NCI-H748 (cell line): Measurements from ENCODE around the gene PLPP3.

Experiments used
- DNase-seq: peaks from one replicate; lab custom pipeline; 2025; ENCODE audit not compliant: unreplicated experiment; lab: John Stamatoyannopoulos, UW

Gene PLPP3

DNA sequence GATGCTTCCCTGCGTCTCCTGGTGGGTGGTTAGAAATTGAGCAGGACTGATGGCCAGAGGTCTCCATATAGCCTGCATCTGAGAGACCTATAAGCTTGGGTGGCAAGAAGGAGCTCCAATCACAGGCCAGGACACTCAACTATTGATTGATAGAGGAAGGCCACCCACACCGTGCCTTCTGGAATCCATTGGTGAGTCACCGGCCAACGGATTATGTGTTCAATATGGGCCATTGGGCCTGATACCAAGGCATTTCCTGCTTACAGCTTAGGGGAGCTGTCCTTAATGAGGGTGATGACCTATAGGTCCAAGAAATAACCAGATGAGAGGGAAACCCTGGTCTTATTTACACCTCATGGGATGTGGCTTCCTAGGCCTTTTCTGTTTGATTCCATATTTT, 115.1 kb downstream of the PLPP3 start:
- no peak for DNase-seq

DNA sequence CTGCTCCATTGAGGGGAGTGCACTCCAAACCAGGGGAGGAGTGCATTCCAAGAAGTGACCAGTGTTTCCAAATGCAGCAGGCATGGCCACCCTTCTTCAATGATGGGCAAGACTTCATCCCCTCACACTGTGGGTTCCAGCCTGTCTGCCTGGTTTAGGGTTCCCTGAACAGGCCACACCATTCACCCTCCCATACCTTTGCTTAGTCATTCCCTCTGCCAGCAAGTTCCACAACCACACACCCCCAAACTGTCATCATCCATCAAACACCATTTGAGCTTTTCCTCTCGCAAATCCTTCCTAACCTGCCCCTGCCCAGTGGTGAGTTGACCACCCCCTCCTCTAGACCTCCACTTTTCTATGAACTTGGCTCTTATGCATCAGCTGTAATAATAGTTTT, 116.0 kb downstream of the PLPP3 start:
- no peak for DNase-seq

DNA sequence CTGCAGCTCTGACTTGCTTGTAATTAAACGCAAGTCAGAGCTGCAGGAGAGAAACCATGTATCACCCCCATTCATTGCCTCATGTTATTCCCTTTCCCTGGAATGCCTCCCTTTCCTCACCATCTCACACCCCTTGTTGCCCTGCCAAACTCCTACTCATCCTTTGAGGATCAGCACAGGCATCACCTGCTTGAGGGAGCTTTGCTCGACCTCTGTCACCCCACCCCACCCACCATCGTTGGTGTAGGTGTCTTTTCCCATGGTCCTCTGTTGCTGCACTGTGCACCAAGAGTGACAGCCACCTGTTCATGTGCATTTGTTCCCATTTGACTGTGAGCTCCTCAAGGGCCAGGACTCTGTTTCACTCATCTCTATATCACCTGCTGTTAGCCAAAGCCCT, 117.2 kb downstream of the PLPP3 start:
- DNase-seq = no peak

DNA sequence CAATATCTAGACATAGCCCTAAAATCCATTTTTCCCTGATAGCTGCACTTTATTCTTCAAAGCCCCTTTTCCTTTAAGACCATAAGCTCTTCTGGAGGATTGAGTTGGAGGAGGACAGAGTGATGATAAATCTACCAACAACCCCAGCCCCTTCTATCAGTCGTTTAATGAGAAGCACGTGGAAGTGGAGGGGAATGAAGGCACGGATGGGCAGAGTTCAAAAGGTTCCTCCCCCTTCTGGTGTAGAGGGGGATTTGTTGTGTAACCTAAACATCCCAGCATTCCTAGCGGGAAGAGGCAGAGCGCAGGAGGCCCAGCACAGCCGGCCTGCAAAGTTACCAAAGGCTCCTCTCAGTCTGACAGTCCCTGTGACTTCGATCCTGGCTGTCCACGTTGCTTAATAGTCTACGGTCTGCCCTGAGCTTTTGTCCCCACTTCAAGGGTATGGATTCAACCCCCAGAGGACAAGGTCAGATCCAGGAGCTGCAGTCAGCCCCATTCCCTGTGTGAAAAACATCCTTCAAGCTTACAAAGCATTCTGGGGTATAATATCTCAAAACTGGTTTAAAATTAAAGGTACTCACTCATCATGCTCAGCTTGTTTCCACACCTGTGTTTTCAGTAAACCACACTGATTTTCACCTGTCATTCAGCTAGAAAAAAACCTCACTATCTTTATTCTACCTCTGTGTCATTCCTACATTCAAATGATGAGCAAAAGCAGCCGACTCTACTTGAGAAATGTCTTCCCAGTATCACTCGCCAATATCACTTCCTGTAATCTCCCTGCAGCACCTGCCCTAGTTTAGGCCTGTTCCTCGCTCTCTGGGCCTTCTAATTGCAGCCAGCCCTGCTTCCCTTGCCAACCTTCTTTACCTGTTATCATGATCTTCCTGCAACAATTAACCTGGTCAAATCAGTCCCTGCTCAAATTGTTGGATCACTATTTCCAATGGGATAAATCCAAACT, 117.9 kb downstream of the PLPP3 start:
- no peak for DNase-seq

DNA sequence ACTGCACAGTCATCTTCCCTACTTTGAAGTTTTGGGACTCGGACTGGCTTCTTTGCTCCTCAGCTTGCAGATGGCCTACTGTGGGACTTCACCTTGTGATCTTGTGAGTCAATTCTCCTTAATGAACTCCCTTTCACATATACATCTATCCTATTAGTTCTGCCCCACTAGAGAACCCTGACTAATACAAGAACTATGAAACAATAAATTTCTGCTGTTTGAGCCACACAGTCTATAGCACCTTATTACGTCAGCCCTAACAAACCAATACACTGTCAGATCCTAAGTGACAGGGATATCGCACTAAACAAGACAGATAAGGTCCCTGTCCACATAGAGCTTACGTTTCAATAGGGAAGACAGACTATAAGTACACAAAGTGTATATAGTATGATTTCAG, 120.1 kb downstream of the PLPP3 start:
- DNase-seq = no peak

DNA sequence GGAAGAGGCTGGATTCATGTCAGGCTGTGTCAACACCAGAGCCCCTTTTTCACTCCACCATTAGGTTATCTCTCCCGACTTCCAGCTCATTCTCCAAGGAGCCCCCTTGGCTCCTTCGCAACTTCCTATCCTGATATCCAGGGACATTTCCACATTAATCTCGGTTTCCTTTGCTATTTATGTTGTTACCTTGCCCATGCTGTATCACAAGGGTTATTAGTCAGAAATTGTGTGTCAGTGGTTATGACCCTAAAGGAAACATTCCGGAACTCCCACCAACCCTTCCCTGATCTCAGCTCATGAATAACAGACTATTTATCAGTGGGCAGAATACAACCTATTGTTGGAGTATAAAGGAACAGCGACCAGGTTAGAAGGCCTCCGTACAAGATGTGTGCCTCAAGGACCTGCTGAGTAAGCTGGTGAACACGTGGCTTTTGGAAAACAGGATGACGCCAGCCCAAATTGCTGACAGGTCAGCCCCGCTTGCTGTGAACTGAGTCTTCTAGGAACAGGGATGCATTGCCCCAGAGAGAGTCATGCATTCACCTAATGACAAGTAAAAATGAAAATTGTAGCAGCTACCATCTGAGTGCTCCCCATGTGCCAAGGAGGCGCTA, 121.5 kb downstream of the PLPP3 start:
- DNase-seq = no peak

DNA sequence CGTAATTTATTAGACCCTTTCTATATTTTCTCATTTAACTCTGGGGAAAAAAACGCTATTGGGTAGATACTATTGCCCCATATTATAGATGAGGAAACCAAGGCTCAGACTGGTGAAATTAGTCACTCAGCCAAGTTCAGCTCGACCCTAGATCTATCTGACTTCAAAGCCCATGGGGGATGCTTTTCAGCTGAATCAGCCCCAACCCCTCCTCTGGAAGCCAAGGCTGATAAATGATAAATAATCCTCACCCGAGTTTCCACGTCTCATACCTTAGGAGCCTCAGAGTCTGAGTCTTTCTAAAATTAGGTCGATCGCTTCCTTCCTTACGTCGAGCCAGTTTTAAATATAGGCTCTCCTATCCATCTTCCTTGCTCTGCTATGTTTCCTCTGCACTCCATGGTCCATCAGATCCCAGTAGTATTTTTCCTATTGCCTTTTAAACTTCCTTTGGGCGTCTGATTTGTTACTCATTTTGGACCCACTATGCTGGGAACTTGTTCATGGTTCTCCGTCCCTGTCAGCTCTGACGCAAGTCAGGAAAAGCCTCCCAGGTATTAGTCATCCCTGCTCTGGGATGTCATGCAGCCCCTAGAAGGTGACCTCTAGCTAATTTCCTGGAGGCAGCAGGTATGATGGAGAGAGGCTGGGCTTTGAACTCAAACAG, 122.8 kb downstream of the PLPP3 start:
- DNase-seq = no peak

DNA sequence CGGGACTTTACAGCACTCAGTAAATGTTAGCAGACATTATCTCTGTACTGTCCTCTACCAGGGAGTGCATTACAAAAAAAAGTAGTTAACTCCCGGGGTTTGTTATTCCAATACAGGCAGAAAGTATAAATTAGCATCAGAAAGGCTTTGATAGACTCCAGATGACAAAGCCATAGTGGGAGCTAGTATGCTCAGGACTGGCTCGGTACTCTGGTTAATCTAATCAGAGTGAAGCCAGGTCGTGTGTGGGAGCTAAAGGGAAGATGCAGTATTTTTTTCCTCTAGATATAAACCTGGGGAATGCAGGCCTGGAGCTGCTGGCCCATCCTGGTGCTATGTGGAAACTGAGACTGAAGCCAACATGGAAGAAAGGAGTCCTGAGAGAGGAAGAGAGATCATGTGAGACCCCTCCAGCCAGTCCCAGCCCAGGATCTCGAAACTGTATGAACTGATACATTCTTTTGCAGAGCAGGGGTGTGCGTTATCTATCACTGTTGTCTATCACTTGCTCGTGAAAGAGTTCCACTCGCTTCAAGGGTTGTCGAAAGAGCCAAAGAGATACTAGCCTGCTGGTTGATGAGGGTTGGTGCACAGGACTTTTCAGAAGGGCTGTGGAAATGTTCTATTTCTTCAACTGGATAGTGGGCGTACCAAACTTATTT, 125.8 kb downstream of the PLPP3 start:
- no peak for DNase-seq

DNA sequence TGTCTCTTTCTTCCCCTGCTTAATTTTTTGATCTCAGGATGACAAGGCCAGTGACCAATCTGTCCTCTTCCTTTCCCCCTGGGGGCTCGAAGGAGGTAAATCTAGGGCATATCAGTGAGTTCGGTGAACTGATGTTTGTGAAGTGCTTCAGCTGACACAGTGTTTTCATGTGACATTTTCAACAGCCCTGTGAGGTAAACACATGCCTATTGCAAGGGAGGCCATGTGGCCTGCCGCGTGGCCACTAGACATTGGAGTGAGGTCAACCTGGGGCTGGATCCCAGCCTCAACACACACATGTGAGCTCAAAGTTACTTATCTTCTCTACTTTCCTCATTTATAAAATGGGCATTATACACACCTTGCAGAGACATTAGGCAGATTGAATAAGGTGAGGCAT, 126.3 kb downstream of the PLPP3 start:
- no peak for DNase-seq

DNA sequence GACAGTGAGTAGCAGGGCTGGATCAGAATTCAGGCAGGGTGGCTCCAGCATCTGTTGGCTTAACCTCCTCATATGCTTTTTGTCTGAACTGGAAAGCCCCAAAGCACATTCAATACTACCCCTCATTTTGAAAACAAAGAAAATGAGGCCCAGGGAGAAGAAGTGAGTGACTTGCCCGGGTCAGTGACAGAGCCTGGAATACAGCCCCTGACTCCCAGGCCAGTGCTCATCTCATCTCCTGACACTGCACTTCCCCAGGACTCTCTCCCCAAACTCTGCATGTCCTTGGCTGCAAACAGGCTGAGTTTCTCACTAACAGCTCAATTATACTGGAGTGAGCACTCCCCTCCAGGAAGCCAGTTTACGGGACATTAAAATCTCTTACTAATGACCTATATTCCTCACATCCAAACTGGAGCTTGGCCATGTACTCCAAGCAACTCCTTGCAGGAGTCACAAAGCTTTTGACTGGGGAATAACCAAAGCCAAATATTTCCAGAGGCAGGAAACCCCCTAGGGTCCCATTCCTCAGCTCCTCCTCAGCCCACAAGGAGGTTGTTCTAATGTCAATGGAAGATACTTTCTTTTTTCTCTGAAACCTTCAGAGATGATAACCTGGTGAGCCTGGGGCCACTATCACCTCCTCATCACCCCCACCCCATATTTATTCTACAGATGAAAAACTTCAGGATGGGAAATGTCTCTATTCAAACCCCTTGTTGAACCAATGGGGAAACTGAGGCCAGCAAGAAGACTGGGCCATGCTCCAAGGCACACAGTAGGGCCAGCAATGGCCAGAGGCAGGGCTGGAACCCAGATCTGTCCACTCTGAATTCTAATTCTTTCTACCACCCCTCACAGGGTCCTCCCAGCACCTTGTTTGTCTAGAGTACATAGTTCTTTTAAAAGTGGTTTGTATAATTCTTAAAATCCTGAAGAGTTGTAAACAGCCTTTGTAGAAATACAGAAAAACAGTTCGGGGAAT, 127.0 kb downstream of the PLPP3 start:
- DNase-seq = no peak

DNA sequence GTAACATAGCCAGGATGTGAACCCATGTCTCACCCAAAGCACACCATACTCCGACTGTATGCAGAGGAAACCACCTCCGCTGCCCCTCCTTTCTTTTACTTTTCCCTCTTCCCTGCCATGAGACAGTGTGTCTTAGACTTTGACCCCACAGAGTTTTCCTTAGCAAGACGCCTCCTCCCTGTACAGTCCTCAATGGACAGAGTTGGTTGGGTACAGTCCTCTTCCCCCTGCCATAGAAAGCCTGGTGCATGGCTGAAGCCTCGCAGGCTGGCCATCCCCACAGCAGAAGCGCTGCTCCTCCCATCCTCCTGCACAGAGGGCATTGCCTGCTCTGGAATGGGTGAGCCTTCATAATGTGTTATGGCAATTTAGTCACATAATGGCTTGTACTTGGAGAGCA, 127.9 kb downstream of the PLPP3 start:
- no peak for DNase-seq

DNA sequence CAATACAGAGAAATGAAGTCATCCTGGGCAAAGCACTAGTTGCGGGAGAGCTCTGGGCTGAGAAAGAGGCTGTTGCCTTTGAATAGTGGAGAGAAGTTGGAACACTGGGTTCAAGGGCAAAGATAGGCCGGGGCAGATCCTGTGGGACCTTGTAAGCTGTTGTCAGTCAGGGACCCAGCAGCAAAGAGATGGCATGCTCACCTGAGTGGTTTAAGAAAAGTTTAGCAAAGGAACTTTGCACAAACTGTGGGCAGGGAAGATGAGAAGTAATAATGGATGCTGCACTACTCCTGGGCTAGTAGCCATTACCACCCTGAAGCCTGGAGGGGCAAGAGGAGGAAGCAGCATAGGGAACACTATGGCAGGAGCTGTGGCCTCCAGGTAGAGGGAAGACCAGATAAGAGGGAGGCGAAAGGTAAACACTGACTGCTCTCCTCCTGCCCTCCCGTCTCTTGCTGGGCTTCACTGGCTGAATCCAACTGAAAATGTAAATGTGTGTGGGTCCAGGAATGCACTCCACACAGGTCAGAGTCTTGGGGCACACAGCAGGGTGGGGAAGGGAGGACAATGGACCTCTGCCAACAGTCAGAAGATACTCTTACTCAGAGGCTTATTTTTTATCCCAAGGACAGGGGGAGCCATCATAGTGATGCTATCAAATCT, 129.2 kb downstream of the PLPP3 start:
- DNase-seq = no peak

DNA sequence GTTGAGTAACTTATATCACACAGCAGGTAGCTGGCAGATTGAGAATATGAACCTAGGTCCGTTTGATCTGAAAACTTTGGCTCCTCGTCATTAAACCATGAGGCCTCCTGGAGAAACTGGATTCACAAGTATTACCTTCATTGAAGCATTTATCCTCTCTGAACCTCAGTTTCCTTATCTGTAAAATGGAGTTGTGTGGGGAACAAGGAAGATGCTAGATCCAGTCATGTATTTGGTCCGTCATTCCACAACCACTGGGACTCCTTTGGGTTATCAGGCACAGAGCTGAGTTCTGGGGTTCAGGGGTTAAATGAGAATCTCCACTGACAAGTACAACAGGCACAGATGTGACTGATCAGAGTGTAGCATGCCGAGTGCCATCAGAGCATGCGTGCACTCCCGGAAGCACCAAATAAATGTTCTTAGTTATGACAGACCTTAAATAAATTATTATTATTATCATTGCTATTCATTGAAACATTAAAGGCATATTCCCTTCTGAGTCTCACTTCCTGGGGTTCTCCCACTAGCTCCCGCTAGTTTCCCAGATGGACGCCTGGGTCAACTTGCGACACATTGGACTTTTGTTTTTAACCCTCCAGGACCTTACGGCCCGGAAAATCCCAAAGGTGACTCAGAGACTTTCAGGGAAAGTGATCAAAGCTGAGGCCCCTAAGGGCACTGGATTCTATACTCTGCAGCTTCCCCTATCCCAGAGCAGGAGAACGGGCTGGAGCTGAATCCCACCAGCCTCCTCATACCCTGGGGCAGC, 130.6 kb downstream of the PLPP3 start:
- no peak for DNase-seq

DNA sequence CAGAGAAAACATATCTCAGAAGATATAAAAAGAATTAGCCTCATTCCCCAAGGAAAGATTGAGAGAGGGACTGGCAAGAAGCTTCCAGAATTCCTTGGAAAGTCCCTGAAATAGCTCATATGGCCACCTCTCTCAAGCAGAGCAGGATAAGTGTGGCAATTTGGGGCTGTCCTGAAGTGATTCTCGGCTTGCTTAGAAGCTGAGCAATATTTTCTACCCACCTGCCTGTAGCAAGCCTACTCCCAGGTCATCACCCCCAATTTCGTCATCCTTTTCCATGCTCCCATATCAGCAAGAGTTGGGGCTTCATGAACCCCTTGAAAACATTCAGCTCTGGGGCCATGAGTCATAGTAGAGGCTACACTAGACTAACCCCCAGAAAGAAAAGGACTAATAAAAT, 131.5 kb downstream of the PLPP3 start:
- no peak for DNase-seq

DNA sequence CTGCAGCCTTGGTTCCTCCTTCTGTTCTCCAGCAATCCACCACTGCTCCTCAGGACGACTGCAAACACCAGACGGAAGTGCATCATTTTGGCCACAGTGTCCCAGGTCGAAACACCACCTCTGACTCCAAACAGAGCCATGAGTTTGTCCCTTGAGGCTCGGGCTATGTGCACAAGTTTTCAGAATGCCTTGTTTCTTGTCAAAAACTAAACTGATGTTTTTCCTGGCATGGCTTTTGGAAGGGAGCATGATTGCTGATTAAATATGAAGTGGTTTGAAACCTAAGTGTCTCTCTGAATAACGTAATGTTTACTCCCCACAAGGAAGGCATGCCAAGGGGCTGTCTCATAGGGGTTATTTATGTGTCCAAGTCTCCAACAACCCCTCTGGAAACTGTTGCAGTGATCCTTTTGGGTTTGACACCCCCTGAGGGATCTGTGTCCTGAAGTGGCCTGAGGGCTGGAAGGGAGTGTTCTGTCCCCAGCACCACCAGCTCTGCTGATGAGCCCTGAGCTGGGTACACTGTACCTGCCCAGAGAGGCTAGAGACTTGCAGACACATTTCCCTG, 132.7 kb downstream of the PLPP3 start:
- DNase-seq = no peak

DNA sequence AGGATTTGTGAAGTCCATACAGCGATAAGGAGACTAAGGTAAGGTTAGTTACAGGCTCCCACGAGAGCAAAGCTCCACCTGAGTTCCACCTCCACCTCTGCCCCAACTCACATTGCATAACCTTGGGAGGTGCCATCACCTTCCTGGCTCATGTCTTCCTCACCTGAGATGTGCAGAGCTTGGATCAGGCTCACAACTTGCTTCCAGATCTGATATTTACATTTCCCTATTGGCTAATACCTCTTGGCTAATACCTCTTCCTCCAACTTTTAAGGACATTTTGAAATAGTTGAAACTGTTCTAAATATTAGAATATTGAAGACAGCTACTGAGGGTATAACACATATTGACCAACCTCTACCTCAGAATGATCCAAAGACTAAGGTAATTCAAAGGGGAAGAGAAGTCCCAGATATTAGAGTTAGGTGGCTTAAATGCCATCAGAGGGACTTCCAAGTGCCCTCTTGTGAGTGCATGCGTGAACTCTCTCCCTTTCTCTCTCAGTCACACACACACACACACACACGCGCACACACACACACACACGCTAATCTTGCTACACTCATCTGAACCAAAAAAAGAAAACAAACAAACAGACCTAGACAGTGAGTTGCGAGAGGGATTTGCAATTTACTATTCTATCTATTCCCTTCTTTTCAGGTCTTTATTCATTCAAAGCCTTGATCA, 134.3 kb downstream of the PLPP3 start:
- no peak for DNase-seq
